ENCODE results near the gene AARS2.
"Not testable (repeated sequence)": the region's sequence is repeated elsewhere in the genome, so short reads cannot be mapped to it uniquely, and the experiment has no call there.

AARS2 gene

DNA sequence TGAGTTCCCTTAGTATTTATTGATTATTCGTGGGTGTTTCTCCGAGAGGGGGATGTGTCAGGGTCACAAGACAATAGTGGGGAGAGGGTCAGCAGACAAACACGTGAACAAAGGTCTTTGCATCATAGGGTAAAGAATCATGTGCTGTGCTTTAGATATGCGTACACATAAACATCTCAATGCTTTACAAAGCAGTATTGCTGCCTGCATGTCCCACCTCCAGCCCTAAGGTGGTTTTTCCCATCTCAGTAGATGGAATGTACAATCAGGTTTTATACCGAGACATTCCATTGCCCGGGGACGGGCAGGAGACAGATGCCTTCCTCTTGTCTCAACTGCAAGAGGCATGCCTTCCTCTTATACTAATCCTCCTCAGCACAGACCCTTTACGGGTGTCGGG, 15.1 kb upstream of the AARS2 start:
- not testable (repeated sequence) for DNase-seq

DNA sequence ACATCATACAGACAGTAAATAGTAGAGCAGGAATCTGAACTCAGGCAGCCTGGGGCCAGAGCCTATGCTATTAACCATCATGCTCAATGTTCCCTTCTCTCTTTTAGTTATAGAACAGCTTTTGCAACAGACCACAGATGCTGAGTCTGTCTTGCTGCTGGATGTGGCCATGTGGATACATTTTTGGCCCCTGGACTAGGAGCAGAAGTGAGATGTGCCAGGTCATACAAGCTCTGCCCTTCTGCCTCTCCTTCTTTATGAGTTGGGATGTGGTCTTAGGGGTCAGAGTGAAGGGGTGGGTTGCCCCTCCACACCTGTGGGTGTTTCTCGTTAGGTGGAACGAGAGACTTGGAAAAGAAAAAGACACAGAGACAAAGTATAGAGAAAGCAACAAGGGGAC, 14.6 kb upstream of the AARS2 start:
- no peak for DNase-seq

DNA sequence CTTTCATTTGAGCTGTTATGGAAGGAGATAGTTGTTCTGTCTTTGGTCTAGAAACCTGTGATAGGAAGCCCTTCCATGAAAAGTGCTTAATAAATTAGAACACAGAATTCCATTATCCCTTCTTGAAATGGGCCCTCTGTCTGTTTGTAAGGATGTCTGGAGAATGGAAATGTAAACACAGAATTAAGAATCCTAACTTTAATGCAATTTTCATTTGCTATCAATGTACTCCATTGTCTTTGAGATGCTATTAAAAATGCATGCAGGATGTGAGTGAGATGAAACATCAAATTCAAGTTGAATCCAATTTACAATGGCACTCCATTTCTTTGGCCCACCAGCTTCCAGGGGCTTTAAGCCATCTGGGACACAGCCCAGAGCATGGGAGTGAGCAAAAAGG, 13.9 kb upstream of the AARS2 start:
- DNase-seq, result no peak

DNA sequence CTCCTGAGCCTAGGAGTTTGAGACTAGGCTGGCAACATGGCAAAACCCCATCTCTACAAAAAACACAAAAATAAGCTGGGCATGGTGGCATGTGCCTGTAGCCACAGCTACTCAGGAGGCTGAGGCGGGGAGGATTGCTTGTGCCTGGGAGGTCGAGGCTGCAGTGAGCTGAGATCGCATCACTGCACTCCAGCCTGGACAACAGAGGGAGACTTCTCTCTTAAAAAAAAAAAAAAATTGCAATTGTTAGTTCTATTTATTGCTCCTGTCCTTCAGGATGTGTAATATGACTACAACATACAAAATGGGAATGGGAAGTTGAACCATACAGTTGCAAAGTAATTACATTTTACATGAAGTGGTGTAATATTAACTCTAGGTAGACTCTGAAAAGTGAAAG, 8.1 kb upstream of the AARS2 start:
- DNase-seq, result no peak

DNA sequence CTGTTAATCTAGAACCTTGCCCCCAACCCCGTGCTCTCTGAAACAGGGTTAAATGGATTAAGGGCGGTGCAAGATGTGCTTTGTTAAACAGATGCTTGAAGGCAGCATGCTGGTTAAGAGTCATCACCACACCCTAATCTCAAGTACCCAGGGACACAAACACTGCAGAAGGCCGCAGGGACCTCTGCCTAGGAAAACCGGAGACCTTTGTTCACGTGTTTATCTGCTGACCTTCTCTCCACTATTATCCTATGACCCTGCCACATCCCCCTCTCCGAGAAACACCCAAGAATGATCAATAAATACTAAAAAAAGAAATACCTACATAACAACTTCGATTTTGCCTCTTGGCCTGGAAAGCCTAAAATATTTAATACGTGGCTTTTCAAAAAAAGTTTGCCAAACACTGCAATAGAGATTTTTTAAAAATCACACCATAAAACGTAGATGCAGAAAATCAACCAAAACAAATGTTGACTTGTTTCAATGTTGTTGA, 4.0 kb upstream of the AARS2 start:
- not testable (repeated sequence) for DNase-seq

DNA sequence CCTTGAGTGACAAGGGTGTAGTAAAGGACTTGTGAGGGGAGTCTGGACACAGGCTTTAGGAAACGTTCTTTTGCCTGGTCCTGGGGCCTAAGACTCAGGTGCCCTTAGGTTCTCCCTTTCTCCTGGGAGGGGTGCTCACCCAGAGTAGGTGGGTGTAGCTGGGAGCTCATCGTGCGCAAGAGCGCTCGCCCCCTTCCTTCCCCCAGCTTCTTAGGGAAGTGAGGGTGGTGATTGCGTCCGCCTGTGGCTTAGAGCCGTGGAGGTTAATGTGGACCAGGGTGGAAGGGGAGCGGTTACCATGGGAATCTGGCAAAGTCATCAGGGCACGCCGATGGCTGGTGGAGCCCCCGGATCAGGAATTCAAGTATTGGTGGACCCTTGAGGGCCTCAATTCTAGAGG, 3.3 kb upstream of the AARS2 start:
- no peak for DNase-seq

DNA sequence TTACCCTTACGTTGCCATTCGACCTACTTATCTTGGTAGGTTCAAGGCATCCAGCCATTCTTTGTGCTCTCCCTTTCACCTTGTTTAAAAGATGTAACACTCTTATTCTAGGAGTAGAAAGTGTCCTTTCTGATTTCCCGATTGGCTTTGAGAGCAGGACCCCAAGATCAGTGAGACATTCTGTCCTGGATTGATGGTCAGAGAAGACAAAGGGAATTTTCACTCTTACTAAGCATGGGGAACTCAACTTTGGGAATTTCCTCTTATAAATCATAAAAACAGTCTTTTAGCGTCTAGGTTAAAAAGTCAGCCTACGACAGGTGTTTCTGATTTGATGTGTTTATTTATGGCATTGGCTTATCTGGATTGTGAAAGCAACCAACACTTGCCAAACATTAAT, 2.8 kb upstream of the AARS2 start:
- DNase-seq, result no peak

DNA sequence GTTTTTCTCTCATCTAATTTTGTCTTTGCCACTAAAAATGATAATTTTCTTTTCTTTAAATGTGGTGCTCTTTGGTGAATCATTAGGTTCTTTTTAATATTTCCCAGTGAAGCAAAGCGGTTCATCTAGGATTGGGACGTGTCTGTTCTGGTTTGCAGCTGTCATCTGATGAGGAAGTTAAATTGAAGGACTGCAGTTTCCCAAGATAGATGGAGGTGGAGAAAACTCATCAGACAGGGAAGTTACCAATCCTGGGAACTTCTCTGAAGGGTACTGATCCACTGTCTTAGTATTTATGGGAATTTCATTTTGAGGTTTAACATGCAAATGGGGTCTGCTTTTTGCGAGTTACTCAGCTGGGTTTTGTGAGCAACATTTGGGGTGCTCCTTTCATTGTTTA, 2.4 kb upstream of the AARS2 start:
- no peak for DNase-seq

DNA sequence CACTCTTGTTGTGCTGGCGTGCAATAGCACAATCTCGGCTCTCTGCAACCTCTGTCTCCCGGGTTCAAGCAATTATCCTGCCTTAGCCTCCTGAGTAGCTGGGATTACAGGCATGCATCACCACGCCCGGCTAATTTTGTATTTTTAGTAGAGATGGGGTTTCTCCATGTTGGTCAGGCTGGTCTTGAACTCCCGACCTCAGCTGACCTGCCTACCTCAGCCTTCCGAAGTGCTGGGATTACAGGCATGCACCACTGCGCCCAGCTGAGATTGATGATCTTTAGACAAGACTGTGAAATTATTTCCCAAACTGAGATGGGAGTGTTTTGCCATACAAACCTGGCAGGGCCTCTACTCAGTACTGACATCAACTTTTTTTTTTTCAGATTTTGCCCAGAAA, 1.5 kb upstream of the AARS2 start:
- DNase-seq, result not testable (repeated sequence)

DNA sequence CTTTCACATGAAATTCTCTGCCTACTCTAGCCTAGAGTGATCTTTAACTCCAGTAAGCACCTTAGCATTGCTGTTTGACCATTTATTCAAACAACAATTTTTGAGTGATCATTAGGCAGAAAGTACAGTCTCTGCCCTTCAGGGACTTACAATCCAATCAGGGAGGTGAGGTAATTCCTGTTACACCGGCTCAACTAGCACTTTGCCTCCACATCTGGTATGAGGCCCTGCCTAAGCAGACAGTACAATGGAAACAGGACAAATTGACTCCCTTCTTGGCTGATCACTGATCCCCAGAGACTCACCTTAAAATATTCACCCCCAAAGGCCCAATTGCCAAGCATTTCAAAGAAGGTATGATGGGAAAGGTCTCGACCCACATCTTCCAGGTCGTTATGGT, 1.4 kb downstream of the AARS2 start:
- DNase-seq, result no peak

DNA sequence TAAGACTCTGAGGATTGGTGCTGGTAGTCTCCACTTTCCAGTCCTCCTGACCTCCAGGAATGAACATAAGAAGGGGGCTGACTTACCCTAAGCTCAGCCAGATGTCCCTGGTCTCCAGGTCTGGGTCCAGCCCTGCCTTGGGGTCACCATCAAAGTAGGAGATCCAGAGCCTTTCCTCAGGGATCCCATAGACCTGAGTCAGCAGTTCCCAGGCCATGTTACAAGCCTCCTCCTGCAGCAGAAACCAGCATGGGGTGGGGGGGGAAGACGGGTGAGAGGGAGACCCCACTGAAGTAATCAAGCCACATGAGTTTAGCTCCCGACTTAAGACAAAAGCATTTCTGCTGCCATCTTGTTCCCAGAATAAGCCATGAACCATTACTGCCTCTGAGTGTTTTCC, 1.8 kb downstream of the AARS2 start:
- no peak for DNase-seq

DNA sequence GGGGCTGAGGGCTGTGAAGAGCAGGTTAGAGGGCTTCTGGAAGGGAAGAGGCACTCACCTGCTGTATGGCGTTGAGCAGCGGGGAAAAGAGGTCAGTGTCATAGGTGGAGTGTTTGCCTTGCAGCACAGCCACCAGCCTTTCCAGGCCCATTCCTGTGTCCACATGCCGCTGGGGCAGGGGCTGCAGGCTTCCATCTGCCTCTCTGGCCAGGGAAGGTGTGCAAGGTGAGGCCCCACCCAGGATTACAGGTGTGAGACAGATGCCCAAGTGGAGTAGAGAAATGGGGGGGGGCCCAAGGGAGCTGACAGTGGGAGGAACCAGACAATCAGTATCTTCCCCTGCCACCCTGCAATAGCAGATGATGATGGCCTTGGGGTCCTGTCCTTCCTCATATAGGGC, 2.9 kb downstream of the AARS2 start:
- no peak for DNase-seq

DNA sequence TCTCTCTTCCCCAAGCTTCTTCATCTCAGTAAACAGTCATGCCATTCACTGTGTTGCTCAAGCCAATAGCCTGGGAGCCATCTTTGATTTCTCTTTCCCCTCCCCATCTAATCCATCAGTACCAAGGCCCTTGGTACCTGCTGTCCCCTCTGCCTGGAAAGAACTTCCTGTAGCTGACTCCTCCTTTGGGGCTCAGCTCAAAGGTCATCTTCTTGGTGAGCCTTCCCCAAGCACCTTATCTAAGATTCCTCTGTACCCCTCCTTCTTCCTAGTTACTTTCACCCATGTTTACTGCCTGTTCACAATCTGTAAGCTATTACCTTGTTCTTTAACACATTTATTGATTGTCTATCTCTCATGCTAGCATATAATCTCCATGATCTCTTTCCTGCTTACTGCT, 3.5 kb downstream of the AARS2 start:
- no peak for DNase-seq

DNA sequence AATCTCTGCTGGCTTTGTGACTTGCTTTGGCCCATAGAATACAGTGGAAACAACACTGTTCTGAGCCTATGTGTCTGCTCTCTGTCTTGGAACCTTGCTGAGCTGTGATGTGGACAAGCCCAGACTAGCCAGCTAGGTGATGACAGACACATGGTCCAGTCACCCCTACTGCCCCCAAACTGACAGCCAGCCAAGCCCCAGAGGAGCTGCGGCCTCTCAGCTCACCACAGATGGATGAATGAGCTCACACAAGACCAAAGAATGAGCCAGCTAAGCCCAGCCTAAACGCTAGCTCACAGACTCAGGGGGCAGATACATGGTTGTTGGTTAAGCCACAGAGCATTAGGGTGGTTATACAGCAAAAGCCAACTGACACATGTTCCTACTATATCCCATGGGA, 4.1 kb downstream of the AARS2 start:
- DNase-seq, result no peak

DNA sequence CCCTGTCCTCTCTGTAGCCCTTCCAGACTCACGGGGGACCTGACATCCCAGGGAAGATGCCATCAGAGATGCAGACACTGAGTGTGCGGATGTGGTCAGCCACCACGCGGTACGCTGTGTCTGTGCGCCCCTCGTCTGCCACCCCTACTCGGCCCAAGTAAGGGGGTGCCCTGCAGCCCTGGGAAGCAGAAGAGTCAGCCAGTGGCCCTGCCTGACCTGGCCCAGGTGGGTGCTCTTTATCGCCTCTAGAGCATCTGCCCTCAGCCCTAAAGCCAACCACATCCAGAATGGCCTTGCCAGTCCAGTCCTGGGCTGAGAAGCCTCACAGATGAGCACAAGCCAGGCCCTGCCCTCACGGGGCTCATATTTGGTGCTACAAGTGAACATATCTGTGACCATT, 5.9 kb downstream of the AARS2 start:
- DNase-seq, result no peak

DNA sequence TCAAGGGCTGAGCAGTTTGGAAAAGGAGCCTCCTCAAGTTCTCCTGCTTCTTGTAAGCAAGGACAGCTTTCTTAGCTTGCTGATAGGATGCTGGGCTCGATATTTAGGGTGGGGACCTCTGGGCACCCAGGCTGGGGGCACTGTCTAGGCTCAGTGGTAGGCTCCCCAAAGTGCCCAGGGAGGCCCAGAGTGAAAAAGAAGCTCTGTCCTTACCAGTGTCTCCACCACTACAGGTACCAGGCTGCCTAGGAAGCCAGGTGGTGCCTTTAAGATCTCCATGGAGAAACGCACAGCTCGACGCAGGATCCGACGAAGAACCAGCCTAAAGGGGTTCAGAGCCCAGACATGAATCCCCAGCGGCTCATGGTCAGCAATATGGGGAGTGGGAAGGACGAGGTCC, 6.4 kb downstream of the AARS2 start:
- DNase-seq, result no peak

DNA sequence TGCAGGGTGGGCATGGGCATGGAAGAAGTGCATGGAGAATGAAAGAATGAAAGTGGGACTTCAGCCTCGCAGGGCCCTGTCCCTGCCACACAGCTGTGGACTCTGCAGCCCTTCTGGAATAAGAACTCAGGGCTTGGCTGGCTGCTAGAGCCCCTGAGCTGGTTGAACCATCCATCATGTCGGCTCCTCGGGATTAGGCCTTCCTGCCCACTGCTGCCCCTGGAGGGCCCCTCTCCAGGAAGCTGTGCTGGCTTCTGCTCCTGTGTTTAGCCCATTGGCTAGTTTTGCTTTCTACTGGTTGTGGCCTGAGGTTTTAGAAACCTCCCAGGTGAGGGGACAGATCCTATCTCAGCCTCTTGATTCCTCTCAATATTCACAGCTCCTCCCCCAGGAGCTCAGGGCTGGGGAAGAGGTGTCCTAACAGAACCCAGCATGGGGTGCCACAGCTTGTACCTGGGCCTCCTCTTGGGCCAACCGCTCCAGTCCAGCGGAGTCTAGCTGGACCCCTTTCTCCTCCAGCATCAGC, 7.9 kb downstream of the AARS2 start:
- DNase-seq, result no peak

DNA sequence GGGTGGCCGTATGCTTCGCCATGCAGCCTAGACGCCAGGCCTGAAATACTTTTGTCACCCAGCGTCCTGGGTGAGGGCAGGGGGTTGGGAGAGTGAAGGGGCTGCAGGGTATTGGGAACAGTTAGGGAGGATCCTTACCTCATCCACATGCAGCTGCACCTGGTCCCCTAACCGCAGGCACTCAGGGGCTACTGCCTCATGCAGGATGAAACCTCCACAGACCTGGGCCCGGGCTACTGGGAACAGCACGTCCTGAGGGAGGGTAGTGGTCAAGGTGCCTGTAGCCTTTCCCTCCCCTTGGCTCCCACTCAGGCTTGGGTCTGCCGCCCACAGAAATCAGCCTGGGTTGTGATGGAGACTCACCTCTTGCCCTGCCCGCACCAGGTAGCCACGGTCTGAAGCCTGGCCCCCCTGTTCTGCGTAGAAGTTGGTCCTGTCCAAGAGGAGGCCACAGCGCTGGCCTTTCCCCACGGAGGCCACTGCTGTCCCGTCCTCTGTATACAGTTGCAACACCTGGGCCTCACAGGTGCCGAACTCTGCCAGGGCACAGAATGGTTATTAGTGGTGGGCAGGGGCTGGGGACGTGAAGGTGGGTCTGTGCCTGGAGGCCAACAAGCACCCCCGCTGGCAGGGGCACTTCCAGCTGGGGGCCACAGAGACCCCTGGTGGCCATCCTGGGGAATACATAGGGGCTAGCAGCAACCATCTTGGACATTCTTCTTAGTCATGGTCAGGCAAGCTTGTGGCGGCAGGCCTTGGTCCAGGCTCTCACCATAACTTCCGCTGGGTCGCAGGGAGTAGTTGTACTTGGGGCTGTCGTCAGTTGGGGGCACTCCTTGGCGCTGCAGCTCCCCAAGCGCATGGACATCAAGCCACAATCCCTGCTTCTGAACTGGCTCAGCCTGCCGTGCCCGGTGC, 8.6 kb downstream of the AARS2 start:
- DNase-seq, result no peak

DNA sequence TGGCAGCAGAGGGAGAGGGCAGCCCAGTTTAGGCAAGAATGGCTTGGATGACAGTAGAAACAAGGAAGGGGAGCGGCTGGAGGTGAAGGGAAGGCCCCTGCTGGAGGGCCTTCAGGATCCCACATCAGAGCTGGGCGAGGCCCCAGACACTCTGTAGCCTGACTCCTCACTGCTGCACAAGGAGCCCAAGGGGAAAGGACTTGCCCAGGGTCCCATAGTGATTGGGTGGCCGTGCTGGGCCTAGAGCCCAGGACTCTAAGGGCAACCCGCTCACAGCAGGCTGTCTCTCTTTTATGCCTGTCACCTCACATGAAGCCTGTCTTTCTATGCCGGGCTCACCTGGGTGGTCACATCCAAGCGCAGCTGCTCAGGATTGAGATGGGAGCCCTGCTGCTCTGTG, 9.3 kb downstream of the AARS2 start:
- DNase-seq, result no peak

DNA sequence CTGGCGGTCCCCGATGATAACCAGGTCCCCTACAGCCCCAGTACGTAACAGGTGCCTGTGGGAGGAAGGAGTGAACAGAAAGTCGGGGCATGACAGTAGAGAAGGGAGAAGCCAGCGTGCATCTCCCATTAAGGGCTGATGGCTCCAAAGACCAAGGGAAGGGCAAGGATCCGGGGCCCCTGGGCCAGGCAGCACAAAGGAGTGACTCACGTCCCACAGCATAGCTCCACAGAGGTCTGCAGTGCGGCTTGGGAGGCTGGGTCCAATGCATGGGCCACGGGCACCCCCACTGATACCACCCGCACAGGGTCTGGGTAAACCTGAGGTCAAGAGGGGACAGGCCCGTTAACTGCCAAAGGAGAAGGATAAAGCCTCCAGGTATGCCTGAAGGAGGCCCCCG, 10.3 kb downstream of the AARS2 start:
- DNase-seq, result no peak

DNA sequence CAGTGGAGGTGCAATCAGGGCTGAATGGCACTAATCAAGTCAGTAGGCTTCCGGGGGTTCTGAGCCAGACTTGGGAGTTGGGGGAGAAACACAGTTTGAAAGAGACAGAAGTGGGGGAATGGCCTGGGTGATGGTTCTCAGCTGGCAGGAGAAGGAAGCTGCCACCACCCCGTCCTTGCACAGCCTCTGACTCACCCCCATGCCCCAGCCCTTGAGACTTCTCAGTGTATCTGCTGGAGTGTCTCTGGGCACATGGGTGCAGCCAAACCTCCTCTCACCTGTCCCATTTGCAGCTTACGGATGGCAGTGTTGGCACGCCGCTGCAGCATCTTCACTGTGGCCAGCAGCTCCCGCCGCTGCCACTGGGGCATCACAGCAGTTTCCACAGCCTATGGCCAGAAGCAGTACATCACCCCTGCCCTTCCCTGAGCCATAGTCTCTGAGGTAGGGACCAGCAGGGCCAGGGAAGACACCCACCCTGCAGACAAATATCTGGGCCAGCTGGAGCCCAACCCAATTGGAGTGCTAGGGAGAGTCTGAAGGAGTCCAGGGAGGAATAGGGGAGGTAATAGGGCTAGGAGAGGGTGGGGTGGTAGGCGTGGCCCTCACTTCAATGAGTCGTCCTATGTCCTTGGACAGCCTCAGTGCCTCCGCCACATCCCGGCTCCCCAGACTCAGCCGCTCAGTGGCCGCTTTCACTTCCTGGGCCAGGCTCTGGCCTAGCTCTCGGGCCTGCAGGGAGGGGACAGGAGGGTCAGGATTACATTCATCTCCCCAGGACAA, 11.2 kb downstream of the AARS2 start:
- no peak for DNase-seq

DNA sequence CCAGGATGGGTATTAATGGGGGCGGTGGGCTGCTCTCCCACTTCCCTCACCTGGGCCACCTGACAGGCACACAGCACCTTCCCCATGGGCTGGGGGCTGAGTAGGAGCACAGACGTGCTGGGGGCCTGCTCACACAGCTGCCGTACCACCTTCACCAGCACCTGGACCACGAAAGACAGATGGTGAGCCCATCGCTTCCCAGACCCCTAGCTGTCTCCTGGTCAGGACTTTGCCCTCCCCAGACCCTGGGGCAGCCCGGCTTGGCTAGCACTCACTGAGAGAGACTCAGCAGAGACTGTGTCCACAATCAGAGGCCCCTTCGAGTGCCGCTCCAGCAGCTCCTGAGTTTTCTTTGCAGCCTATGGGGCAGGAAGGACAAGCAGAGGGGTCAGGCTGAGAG, 12.0 kb downstream of the AARS2 start:
- no peak for DNase-seq

DNA sequence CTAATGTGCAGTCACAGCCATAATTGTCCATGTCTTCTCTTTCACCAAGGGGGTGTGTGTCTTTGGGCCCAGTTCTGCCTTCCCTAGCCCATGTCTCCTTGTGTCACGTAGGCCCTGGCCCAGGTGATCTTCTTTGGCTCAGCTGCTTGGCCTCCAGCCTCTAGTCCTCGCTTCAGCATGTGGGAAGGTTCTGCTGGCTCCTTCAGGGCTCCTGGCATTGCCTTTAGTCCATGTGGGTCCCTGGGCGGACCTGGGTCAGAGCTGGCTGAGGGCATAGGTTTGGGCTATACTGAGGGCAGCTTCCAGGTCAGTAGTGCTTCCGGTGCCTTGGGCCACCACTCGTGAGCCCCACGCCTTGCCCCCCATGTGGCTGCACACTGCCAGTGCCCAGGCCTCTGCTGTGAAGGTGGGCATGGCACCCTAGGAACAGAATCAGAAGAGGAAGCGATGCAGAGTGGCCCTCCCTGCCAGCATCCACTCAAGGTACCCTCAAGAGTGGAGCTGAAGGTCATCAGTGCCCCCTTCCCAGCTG, 12.8 kb downstream of the AARS2 start:
- no peak for DNase-seq

DNA sequence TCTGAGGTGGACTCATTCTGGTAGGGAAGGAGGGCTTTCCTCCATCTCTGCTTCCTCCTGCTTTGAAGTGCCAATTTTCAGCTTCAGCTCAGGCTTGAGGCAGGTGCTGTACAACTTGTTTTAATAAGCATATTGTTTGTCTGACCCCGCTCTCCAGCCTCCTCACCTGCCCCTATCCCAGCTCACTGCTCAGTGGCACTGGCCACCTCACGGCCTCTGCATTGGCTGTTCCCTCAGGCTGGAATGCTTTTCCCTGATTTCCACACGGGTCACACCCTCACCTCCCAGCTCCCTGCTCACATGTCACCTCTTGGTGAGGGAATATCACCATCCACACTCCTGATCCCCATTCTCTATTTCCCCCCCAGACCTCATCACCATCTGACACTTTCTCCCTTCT, 14.3 kb downstream of the AARS2 start:
- no peak for DNase-seq
